ENCODE data around the gene TMEM80. TPM values are rescaled to one million over a fixed set of nuclear protein-coding genes. Genes with fewer than 3 reads are reported as not detected.

Gene TMEM80
- total RNA-seq, 2 experiments from 2014 or later: 21.0 to 22.0 TPM

GRCh38 chr11:665704-666281 is 29.8 kb upstream of the TMEM80 start:
- H3K27me3 ChIP-seq (ENCODE audit: control insufficient read depth in 1 of 2, insufficient read depth in 2 of 2, low read length in 2 of 2): no peaks in the 10 kb centered on the region
- no peaks in the 10 kb centered on the region for H3K9me3 Mint-ChIP-seq
- ChIA-PET POLR2A (no interaction called here), CTCF (no interaction called here)
- peaks cover 22% of the 10 kb centered on the region for H3K36me3 Mint-ChIP-seq (ENCODE audit: low read depth)
- no peaks in the 10 kb centered on the region for H3K9me3 ChIP-seq (ENCODE audit: control insufficient read depth in 1 of 2, insufficient read depth in 1 of 2, low read length in 2 of 2)
- ATAC-seq (ENCODE audit: poor library complexity) (no peak), DNase-seq (no peak)
- TF ChIP-seq CTCF (IDR thresholded peaks at IDR 0.05): no peak
- no peak overlapping the region for H3K4me3 Mint-ChIP-seq
- H3K4me1 Mint-ChIP-seq (ENCODE audit: low read depth): no peaks in the 10 kb centered on the region
- H3K27ac ChIP-seq (ENCODE audit: low read depth in 1 of 2, low read length in 2 of 2): no peak overlapping the region
- no peak overlapping the region for H3K27ac Mint-ChIP-seq
- peaks cover 6% of the 10 kb centered on the region for H3K36me3 ChIP-seq (ENCODE audit: insufficient read depth, low read length)
- intact Hi-C loops (cut with DNase I, micrococcal nuclease): no loop called here
- H3K27me3 Mint-ChIP-seq: no peaks in the 10 kb centered on the region
- H3K4me1 ChIP-seq (ENCODE audit: insufficient read depth, low read length): no peaks in the 10 kb centered on the region
- no peak overlapping the region for H3K4me3 ChIP-seq (ENCODE audit: low read length)

- no peak overlapping the region for H3K27ac ChIP-seq (ENCODE audit: low read depth in 1 of 2, low read length in 2 of 2)
- Mint-ChIP-seq H3K36me3 (ENCODE audit: low read depth) (peaks cover 41% of the 10 kb centered on the region), H3K27me3 (no peaks in the 10 kb centered on the region), H3K4me1 (ENCODE audit: low read depth) (no peaks in the 10 kb centered on the region), H3K9me3 (no peaks in the 10 kb centered on the region), H3K4me3 (no peak overlapping the region), H3K27ac (no peak overlapping the region)
- no peaks in the 10 kb centered on the region for H3K27me3 ChIP-seq (ENCODE audit: control insufficient read depth in 1 of 2, insufficient read depth in 2 of 2, low read length in 2 of 2)
- intact Hi-C loops (cut with DNase I, micrococcal nuclease): no loop called here
- no peaks in the 10 kb centered on the region for H3K4me1 ChIP-seq (ENCODE audit: insufficient read depth, low read length)
- DNase-seq (no peak), ATAC-seq (ENCODE audit: poor library complexity) (no peak)
- POLR2A ChIA-PET: no interaction called here
- peaks cover 37% of the 10 kb centered on the region for H3K36me3 ChIP-seq (ENCODE audit: insufficient read depth, low read length)
- no peak overlapping the region for H3K4me3 ChIP-seq (ENCODE audit: low read length)
- H3K9me3 ChIP-seq (ENCODE audit: control insufficient read depth in 1 of 2, insufficient read depth in 1 of 2, low read length in 2 of 2): no peaks in the 10 kb centered on the region
- TF ChIP-seq CTCF (IDR thresholded peaks at IDR 0.05): no peak
- CTCF ChIA-PET: no interaction called here
Observed at GRCh38 chr11:673866-674265, 21.8 kb upstream of the TMEM80 start.

- ChIA-PET POLR2A (no interaction called here), CTCF (no interaction called here)
- intact Hi-C loops (cut with DNase I, micrococcal nuclease): no loop called here
- no peak overlapping the region for H3K4me3 Mint-ChIP-seq
- H3K27ac Mint-ChIP-seq: no peak overlapping the region
- no peaks in the 10 kb centered on the region for H3K9me3 Mint-ChIP-seq
- Histone ChIP-seq H3K36me3 (ENCODE audit: insufficient read depth, low read length) (peaks cover 37% of the 10 kb centered on the region), H3K4me1 (ENCODE audit: insufficient read depth, low read length) (no peaks in the 10 kb centered on the region), H3K27ac (ENCODE audit: low read depth in 1 of 2, low read length in 2 of 2) (no peak overlapping the region), H3K4me3 (ENCODE audit: low read length) (no peak overlapping the region), H3K9me3 (ENCODE audit: control insufficient read depth in 1 of 2, insufficient read depth in 1 of 2, low read length in 2 of 2) (no peaks in the 10 kb centered on the region), H3K27me3 (ENCODE audit: control insufficient read depth in 1 of 2, insufficient read depth in 2 of 2, low read length in 2 of 2) (no peaks in the 10 kb centered on the region)
- ATAC-seq (ENCODE audit: poor library complexity) (no peak), DNase-seq (no peak)
- H3K36me3 Mint-ChIP-seq (ENCODE audit: low read depth): peaks cover 44% of the 10 kb centered on the region
- no peaks in the 10 kb centered on the region for H3K4me1 Mint-ChIP-seq (ENCODE audit: low read depth)
- TF ChIP-seq CTCF (IDR thresholded peaks at IDR 0.05): no peak
- no peaks in the 10 kb centered on the region for H3K27me3 Mint-ChIP-seq
Observed at GRCh38 chr11:674406-674805, 21.2 kb upstream of the TMEM80 start.
